ENCODE results near the gene RGS10. TPM values are rescaled to one million over a fixed set of nuclear protein-coding genes. Genes with fewer than 3 reads are reported as not detected.
"Not testable (repeated sequence)": the region's sequence is repeated elsewhere in the genome, so short reads cannot be mapped to it uniquely, and the experiment has no call there.

The RGS10 gene
- total RNA-seq, 5 donors from 2014 or later (not counting 1 experiment from before 2014, with no cell fraction given), result 77.1 to 163 (median 155) TPM

- H3K36me3 Mint-ChIP-seq, result no peaks in the 10 kb centered on the region
- no peak overlapping the region for H3K27ac ChIP-seq (ENCODE audit: low read length)
- H3K27me3 ChIP-seq (replicated peaks in 1 of 2; ENCODE audit: control insufficient read depth in 2 of 2, extremely low read depth in 1 of 2, insufficient read depth in 2 of 2, low read length in 1 of 2), result no peaks in the 10 kb centered on the region
- H3K9me3 ChIP-seq, result no peaks in the 10 kb centered on the region
- ChIA-PET CTCF (no interaction called here), POLR2A (no interaction called here)
- H3K4me1 Mint-ChIP-seq, result no peaks in the 10 kb centered on the region
- H3K9me3 Mint-ChIP-seq, result no peaks in the 10 kb centered on the region
- no peak overlapping the region for H3K27ac Mint-ChIP-seq
- H3K4me3 ChIP-seq (ENCODE audit: control insufficient read depth in 1 of 2, extremely low read depth in 1 of 2, low read length in 1 of 2), result no peak overlapping the region
- 100% methylated on average over 2 of the region's 4 CpGs for whole genome bisulfite sequencing (ENCODE audit: insufficient coverage)
- no peaks in the 10 kb centered on the region for H3K4me1 ChIP-seq (ENCODE audit: control insufficient read depth in 1 of 2, extremely low read depth in 1 of 2, insufficient read depth in 2 of 2, low read length in 2 of 2)
- DNase-seq (no peak), ATAC-seq (replicated peaks in 1 of 4) (no peak)
- peaks cover 0 to 1% of the 10 kb centered on the region in 2 donors for H3K27me3 Mint-ChIP-seq
- H3K36me3 ChIP-seq (ENCODE audit: control insufficient read depth in 2 of 2, extremely low read depth in 1 of 2, insufficient read depth in 1 of 2, low read length in 1 of 2), result no peaks in the 10 kb centered on the region
- H3K4me3 Mint-ChIP-seq, result no peak overlapping the region
Observed at GRCh38 chr10:119562097-119562496, 19.6 kb upstream of the RGS10 start.

GRCh38 chr10:119559511-119559910 is 17.0 kb upstream of the RGS10 start:
- H3K36me3 ChIP-seq (ENCODE audit: control insufficient read depth in 2 of 2, extremely low read depth in 1 of 2, insufficient read depth in 1 of 2, low read length in 1 of 2); H3K4me1 Mint-ChIP-seq; DNase-seq; CTCF ChIA-PET; ATAC-seq (replicated peaks in 1 of 4); H3K9me3 ChIP-seq; H3K36me3 Mint-ChIP-seq; H3K4me3 Mint-ChIP-seq; H3K27ac Mint-ChIP-seq; H3K4me1 ChIP-seq (ENCODE audit: control insufficient read depth in 1 of 2, extremely low read depth in 1 of 2, insufficient read depth in 2 of 2, low read length in 2 of 2); POLR2A ChIA-PET; H3K27me3 Mint-ChIP-seq; H3K27ac ChIP-seq (ENCODE audit: low read length); H3K9me3 Mint-ChIP-seq; H3K27me3 ChIP-seq (replicated peaks in 1 of 2; ENCODE audit: control insufficient read depth in 2 of 2, extremely low read depth in 1 of 2, insufficient read depth in 2 of 2, low read length in 1 of 2); H3K4me3 ChIP-seq (ENCODE audit: control insufficient read depth in 1 of 2, extremely low read depth in 1 of 2, low read length in 1 of 2): not testable (repeated sequence)
- WGBS (ENCODE audit: insufficient coverage), result 97% methylated on average over 14 of the region's 33 CpGs

- H3K27me3 Mint-ChIP-seq; POLR2A ChIA-PET; H3K9me3 Mint-ChIP-seq; H3K36me3 Mint-ChIP-seq; H3K27ac Mint-ChIP-seq; H3K9me3 ChIP-seq; H3K4me1 Mint-ChIP-seq; DNase-seq; H3K27ac ChIP-seq (ENCODE audit: low read length); H3K4me3 ChIP-seq (ENCODE audit: control insufficient read depth in 1 of 2, extremely low read depth in 1 of 2, low read length in 1 of 2); CTCF ChIA-PET; ATAC-seq (replicated peaks in 1 of 4); H3K36me3 ChIP-seq (ENCODE audit: control insufficient read depth in 2 of 2, extremely low read depth in 1 of 2, insufficient read depth in 1 of 2, low read length in 1 of 2); H3K27me3 ChIP-seq (replicated peaks in 1 of 2; ENCODE audit: control insufficient read depth in 2 of 2, extremely low read depth in 1 of 2, insufficient read depth in 2 of 2, low read length in 1 of 2); H3K4me1 ChIP-seq (ENCODE audit: control insufficient read depth in 1 of 2, extremely low read depth in 1 of 2, insufficient read depth in 2 of 2, low read length in 2 of 2); H3K4me3 Mint-ChIP-seq: not testable (repeated sequence)
- no CpG with 5 or more reads among the region's 2 CpGs for WGBS (ENCODE audit: insufficient coverage)
Observed at GRCh38 chr10:119556081-119556480, 13.6 kb upstream of the RGS10 start.

GRCh38 chr10:119555178-119555784 is 12.8 kb upstream of the RGS10 start:
- no peaks in the 10 kb centered on the region for H3K9me3 Mint-ChIP-seq

GRCh38 chr10:119550827-119551226 is 8.3 kb upstream of the RGS10 start:
- no peaks in the 10 kb centered on the region for H3K36me3 ChIP-seq (ENCODE audit: control insufficient read depth in 2 of 2, extremely low read depth in 1 of 2, insufficient read depth in 1 of 2, low read length in 1 of 2)
- DNase-seq (no peak), ATAC-seq (replicated peaks in 1 of 4) (no peak)
- Mint-ChIP-seq H3K4me1 (peaks cover 0 to 2% (median 0%) of the 10 kb centered on the region in 3 donors), H3K36me3 (no peaks in the 10 kb centered on the region), H3K4me3 (no peak overlapping the region), H3K27me3 (peaks cover 0 to 12% of the 10 kb centered on the region in 2 donors), H3K9me3 (no peaks in the 10 kb centered on the region), H3K27ac (no peak overlapping the region)
- H3K9me3 ChIP-seq, result no peaks in the 10 kb centered on the region
- ChIA-PET POLR2A (no interaction called here), CTCF (interaction anchor here in 1 of 2 donors (1.3 kb wide), 1 partner anchor 18 kb away, joined by 3 read pairs; no protein-coding TSS in a partner anchor)
- H3K4me1 ChIP-seq (ENCODE audit: control insufficient read depth in 1 of 2, extremely low read depth in 1 of 2, insufficient read depth in 2 of 2, low read length in 2 of 2), result no peaks in the 10 kb centered on the region
- H3K4me3 ChIP-seq (ENCODE audit: control insufficient read depth in 1 of 2, extremely low read depth in 1 of 2, low read length in 1 of 2), result no peak overlapping the region
- 94% methylated on average over 2 of the region's 4 CpGs for WGBS (ENCODE audit: insufficient coverage)
- H3K27ac ChIP-seq (ENCODE audit: low read length), result no peak overlapping the region
- peaks cover 0 to 7% of the 10 kb centered on the region in 2 experiments for H3K27me3 ChIP-seq (replicated peaks in 1 of 2; ENCODE audit: control insufficient read depth in 2 of 2, extremely low read depth in 1 of 2, insufficient read depth in 2 of 2, low read length in 1 of 2)

More at GRCh38 chr10:119555178-119555784, 12.8 kb upstream of the RGS10 start:
- ChIA-PET POLR2A (no interaction called here), CTCF (interaction anchor here in 1 of 2 donors (0.6 kb wide), 1 partner anchor 18 kb away, joined by 3 read pairs; no protein-coding TSS in a partner anchor)
- ATAC-seq (replicated peaks in 1 of 4), result no peak
- Histone ChIP-seq H3K27me3 (replicated peaks in 1 of 2; ENCODE audit: control insufficient read depth in 2 of 2, extremely low read depth in 1 of 2, insufficient read depth in 2 of 2, low read length in 1 of 2) (no peaks in the 10 kb centered on the region), H3K27ac (ENCODE audit: low read length) (no peak overlapping the region), H3K9me3 (no peaks in the 10 kb centered on the region), H3K4me3 (ENCODE audit: control insufficient read depth in 1 of 2, extremely low read depth in 1 of 2, low read length in 1 of 2) (no peak overlapping the region), H3K4me1 (ENCODE audit: control insufficient read depth in 1 of 2, extremely low read depth in 1 of 2, insufficient read depth in 2 of 2, low read length in 2 of 2) (no peaks in the 10 kb centered on the region), H3K36me3 (ENCODE audit: control insufficient read depth in 2 of 2, extremely low read depth in 1 of 2, insufficient read depth in 1 of 2, low read length in 1 of 2) (no peaks in the 10 kb centered on the region)
- DNase-seq, result no peak
- Mint-ChIP-seq H3K27me3 (no peaks in the 10 kb centered on the region), H3K4me1 (no peaks in the 10 kb centered on the region), H3K4me3 (no peak overlapping the region), H3K27ac (no peak overlapping the region), H3K36me3 (no peaks in the 10 kb centered on the region)
- 100% methylated on average over 1 of the region's 6 CpGs for WGBS (ENCODE audit: insufficient coverage)

GRCh38 chr10:119549247-119549999 is 6.9 kb upstream of the RGS10 start:
- no peak overlapping the region for H3K27ac Mint-ChIP-seq
- POLR2A ChIA-PET, result interaction anchor here (0.6 to 0.7 kb wide), 2 partner anchors 241 to 1605 kb away, joined by 3 to 7 read pairs; no protein-coding TSS in a partner anchor
- WGBS (ENCODE audit: insufficient coverage), result no CpG with 5 or more reads among the region's 2 CpGs

More at GRCh38 chr10:119549247-119549999, 6.9 kb upstream of the RGS10 start:
- Histone ChIP-seq H3K4me3 (ENCODE audit: control insufficient read depth in 1 of 2, extremely low read depth in 1 of 2, low read length in 1 of 2) (no peak overlapping the region), H3K27me3 (replicated peaks in 1 of 2; ENCODE audit: control insufficient read depth in 2 of 2, extremely low read depth in 1 of 2, insufficient read depth in 2 of 2, low read length in 1 of 2) (peaks cover 0 to 7% of the 10 kb centered on the region in 2 experiments), H3K9me3 (no peaks in the 10 kb centered on the region), H3K4me1 (ENCODE audit: control insufficient read depth in 1 of 2, extremely low read depth in 1 of 2, insufficient read depth in 2 of 2, low read length in 2 of 2) (no peaks in the 10 kb centered on the region), H3K36me3 (ENCODE audit: control insufficient read depth in 2 of 2, extremely low read depth in 1 of 2, insufficient read depth in 1 of 2, low read length in 1 of 2) (no peaks in the 10 kb centered on the region), H3K27ac (ENCODE audit: low read length) (no peak overlapping the region)
- Mint-ChIP-seq H3K4me3 (no peak overlapping the region), H3K4me1 (peaks cover 0 to 5% (median 0%) of the 10 kb centered on the region in 3 donors), H3K9me3 (no peaks in the 10 kb centered on the region), H3K27me3 (peaks cover 0 to 12% of the 10 kb centered on the region in 2 donors), H3K36me3 (no peaks in the 10 kb centered on the region)
- CTCF ChIA-PET, result interaction anchor here (0.7 kb wide), 2 partner anchors 12 to 359 kb away, joined by 5 read pairs; no protein-coding TSS in a partner anchor
- ATAC-seq (replicated peaks in 1 of 4) (no peak), DNase-seq (no peak)

All from T-cell (primary cell).